ENCODE data around the gene NIT2.

Gene NIT2

DNA sequence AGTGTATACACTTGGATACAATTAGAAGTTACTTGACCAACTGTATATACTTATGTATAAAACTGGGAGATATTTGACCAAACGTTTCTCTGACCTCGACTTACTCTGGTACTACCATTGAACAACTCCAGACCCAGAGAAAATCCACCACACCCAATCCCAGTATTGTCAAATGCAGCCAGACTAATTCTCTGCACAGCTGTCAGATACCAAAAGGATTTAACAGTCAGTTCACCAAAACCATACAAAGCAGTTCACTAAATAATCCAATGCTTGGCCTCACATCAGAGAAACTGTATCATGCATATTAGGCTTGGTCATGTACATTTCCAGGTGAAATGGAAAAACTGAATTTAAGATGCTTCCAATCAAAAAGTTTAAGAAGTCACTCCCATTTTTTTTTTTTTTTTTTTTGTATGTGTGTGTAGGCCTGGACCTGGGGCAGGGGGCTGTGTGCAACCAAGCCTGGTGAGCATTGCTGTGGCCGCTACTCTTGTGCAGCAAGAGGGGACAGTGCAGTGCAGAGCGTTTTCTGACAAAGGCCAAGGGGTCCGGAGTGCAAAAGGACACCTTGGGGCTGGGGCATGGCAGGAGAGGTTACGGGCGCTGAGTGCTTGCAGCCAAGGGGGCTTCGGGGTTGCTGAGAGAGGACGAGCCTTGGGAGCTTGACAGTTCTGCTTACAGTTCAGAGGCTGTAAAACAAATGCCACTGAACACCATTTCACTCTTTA is 64.9 kb downstream of the NIT2 start:
- no peak for DNase-seq

DNA sequence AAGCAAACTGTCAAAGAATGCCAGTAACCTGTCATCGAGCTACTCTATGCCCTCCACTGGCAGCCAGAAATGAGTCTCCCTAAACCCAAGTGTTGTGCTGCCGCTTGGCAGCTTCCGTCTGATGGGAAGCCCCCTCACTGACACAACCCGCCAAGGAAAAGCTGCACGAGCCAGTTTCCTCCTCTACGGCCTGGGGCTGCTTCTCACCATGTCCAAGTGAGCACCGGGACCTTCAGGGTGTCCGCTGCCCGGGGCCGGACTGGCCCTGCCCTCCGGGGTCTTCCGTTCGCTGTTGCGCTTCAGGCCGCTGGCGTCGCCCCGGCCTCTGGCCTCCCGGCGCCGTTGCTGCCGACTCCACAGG is 65.8 kb downstream of the NIT2 start:
- DNase-seq: no peak

DNA sequence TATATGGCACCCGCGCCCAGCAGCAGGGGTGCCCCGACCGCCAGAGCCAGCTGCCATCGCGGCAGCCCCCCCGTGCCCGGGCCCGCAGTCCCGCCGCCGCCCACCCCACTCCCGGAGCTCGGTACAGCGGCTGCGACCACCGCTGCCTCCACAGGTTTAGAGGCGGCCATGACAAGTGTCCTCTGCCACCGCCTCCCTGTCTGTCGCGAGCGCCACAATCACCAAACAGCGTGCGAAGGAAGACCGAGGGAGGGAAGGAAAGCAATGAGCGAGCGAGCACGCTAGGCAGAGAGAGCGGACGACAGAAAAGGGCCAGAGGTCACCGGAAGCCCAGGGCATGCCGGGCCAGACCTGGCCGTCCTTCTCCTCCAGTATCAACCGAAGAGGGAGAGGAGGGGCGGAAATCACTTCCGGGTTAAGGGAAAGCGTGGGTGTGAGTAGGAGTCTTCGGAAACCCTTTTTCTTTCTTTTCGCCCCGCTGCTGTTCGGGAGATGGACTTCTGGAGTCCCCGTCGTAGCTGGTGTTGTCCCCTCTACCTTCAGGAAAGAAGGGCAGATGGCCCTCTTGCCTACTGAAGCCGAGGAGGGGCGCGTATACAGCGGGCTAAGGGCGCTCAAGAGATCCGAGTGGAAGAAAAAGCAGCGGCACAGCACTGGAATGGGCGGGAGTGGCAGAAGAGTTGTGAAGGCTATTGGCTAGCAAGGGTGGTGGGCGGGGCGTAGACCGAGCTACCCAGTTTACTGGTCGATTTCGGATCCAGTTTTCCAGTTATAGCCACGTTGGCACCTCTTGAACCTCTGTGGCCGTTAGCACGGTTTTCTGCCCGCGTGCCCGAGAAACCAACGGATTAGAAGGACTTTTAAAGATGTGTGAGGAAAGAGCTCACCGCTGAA is 66.5 kb downstream of the NIT2 start, which contains the start of the genes LNP1 and TOMM70:
TSS of gene LNP1 (plus strand) at position 760 of the 894 bp plus-strand sequence. CDS start 28,191 bp downstream, outside the sequence.
TSS of gene TOMM70 (minus strand) at position 310 of the 894 bp plus-strand sequence. CDS start at position 170, 140 bp downstream.
- peak; percentile 98 for DNase-seq

DNA sequence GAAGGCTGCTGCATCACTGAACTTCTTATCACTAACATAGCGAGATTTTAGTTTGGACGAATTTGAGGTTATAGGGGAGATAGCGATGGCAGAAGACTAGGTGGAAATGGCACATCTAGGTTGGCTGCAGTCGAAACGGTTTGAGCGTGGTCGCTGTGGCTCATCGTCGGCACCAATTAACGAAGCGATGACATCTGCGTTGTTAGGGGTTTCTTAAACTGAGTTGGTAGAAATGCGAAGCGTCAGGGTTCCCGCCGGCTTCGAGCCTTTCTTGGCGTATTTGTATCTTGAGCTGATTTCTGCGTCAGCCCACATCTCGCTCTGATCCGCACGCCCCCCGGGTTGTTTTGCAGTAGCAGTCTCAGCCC is 67.1 kb downstream of the NIT2 start:
- peak; percentile 80 for DNase-seq

DNA sequence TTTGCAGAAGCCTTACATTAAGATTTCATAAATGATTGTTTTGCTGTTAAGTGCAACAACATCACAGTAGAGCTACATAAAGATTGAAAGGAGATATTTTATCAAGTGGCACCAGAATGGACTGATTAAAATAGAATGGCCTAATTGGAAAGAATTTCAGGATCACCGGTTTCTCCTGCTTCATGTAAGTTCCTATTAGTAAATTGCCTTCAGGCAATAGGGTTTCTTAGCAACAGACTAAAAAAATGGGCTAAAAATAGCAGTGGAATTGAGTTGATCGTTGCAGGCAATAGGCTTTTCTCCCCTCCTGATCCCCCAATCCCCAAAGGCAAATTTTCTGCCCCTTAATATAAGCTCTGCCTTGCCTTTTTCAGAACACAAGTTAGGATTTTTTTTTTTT is 67.7 kb downstream of the NIT2 start:
- DNase-seq: peak; percentile 87

DNA sequence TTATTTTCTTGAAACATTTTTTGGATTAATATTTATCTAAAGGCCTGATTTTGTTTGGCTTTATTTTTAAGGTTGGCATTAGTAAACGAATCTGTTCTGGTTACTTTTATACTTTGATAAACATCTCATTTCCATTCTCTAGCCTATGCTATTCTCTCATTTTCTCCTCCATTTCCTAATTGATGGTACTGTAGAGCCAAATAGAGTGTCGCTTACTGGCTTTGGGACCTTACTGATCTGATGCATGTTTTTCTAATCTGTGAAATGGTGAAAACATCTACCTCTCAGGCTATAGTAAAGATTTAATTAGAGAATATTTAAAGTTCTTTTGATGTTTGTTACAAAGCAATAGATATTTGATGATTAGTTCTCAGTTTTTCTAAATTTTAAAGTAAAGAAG is 68.3 kb downstream of the NIT2 start:
- peak; percentile 18 for DNase-seq

DNA sequence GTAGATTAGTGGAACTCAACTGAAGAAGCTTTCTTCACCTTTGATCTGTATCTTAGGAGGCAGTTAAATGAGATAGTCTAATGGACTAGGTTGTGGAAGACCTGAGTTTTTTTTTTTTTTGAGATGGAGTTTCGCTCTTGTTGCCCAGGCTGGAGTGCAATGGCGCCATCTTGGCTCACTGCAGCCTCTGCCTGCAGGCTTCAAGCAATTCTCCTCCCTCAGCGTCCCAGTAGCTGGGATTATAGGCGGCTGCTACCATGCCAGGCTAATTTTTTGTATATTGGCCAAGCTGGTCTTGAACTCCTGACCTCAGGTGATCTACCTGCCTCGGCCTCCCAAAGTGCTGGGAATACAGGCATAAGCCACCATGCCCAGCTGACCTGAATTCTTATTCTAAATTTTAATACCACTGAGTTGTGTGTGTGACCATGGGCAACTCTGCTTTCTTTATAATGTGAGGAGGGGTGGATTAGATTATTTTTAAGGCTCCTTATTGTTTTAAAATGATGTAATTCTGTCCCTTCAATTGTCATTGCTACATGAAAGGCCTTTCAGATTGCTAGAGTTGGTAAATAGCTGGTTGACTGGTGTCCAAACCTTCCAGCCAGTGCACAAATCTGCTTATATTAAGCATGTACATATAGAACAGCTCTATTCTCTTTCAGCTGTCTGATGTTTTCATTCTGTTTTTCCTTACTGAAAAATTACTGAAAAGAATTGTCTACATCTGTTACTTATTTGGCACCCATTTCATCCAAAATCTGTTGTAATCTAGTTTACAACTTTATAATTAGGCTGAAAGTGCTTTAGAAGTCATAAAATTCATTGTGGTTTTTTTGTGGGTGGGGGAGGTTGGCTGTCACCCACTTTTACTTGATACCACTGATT is 69.0 kb downstream of the NIT2 start:
- peak; percentile 61 for DNase-seq

DNA sequence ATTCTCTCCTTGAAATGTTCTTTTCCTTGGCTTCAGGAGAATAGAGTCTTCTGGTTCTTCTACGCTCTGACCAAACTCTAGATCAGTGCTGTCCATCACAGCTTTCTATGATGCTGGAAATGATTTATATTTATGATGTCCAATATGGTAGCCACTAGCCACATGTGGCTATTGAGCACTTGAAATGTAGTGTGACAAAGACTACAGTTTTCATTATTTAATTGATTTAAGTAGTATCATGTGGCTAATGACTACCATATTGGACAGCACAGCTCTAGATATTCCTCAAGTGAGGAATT is 69.6 kb downstream of the NIT2 start:
- DNase-seq: no peak

DNA sequence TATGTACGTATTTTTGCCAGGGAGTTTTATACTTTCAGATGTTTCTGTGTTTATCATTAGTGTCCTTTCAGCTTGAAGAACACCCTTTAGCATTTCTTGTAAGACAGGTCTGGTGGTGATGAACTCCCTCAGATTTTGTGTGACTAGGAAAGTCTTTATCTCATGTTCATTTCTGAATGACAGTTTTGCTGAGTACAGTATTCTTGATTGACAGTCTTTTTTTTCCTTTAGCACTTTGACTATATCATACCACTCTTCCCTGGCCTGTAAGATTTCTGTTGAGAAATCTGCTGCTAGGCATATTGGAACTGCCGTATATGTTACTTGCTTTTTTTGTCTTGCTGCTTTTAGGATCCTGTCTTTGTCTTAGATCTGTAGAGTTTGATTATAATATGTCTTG is 72.6 kb downstream of the NIT2 start:
- DNase-seq: no peak

DNA sequence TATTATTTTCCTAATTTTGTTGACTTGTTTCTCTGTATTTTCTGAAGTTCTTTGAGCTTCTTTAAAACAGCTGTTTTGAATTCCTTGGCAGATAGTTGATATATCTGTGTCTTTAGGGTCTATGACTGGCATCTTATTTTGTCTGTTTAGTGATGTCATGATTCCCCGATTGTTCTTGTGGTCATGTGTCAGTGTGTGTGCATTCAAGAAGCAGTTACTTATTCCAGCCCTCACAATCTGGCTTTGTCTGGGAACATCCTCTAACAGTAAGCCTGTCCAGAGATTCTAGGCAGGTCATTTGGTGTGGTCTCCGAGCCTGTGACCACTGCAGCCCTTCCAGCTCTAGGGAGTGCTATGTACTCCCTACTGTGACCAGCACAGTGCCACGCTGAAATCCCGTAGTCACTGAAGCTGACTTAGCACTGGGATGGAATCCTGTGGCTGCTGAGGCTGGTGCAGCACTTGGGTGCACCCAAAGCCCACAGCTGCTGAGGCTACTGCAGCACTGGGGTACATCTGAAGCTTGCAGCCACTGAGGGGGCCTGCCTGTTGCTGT is 73.5 kb downstream of the NIT2 start:
- no peak for DNase-seq
